Limb (tissue), 2 donors: Measurements from ENCODE around the gene RUSC2.
"Not testable (repeated sequence)": the region's sequence is repeated elsewhere in the genome, so short reads cannot be mapped to it uniquely, and the experiment has no call there.

Experiments
- DNase-seq, 2 donors: peaks; one replicate each; pipeline ENCODE4 v3.0.0-alpha.2; 2016; ENCODE audit errors: extremely low spot score in 2 of 2

The RUSC2 gene

DNA sequence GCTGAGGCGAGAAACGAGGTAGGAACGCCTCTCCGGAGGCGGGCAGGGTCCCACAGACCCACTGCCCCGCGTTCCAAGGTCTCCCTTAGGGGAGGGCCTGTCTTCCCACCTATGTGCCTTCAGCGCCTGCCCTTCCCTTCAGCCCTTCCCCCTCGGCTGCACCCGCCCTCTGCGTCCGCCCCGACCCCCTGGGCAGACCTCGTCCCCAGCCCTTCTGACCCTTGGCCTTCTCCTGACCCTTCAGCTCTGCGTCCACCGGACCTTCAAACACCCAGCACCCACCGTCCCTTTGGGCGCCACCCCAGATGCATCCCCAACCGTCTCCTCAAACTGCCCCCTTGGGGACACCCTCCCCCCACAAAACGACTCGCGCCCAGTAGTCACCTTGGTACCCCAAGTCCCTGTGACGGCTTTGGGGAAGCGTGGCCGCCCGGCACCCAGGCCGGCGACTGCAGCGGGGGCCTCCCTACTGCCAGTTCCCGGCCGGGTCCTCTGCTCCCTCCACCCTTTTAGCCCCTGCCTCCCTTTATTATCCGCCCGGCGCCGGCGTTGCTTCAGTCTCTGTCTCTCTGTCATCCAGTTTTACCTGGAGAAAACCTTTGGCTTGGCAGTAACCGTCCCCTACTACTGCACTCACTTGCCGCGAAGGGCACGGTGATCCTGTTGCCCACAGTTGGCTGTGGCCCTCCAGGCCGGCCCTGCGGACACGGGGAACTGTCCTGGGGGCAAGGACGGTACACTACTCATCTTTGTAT lies 421 bp downstream of the RUSC2 start:
- peak in 1 of 2 donors; percentile 53 for DNase-seq

DNA sequence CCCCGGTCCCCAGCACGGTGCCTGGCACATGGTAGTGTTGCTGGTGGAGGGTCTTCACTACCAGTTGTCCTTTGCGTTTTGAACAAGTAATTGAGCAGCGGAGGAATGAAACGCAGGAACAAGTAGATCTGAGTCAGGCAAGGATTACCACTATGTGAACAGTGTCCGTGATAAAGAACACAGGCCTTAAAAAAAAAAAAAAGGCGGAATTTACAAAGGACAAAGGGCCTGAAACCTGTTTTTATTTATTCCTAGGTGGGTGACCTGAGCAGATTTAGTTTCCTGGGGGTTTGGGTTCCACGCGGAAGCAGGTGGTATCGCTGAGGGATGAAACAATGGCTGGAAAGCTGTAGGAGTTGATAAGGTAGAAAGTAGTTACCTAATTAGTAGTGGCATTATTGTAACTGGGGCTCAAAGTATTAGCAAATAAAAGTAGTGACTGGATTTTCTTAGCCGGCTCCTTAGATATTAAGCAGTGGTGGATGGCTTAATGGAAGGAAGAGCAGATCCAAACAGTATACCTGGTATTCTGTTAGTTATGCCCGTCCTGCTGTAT lies 1.1 kb downstream of the RUSC2 start:
- DNase-seq, result no peak

DNA sequence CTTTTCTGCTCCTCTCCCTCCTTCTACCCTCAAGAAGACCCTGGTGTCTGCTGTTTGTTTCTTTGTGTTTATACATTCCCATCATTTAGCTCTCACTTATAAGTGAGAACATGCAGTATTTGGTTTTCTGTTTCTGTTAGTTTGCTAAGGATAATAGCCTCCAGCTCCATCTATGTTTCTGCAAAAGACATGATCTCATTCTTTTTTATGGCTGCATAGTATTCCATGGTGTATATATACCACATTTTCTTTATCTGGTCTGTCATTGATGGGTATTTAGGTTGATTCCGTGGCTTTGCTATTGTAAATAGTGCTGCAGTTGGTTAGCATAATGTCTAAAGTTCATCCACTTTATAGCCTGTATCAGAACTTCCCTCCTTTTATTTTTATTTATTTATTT lies 3.2 kb downstream of the RUSC2 start:
- DNase-seq, result not testable (repeated sequence)

DNA sequence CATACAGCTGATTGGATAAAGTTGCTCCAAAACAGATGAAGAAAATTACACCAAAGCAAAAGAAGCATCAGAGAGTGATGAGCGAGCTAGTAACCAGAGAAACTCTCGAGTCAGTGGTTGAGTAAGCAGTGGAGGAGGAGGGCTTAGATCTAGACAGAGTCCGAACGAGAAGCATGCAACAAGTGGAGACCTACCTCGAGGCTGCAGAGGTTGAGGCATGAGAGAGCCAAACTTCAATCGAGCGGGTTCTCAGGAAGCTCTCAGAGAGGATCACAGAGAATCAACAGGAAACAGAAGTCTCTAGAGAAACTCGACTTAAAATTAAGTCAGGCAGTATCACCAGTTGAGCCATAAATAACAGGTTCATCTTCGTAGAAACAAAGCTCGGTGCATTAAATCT lies 6.1 kb downstream of the RUSC2 start:
- no peak for DNase-seq

DNA sequence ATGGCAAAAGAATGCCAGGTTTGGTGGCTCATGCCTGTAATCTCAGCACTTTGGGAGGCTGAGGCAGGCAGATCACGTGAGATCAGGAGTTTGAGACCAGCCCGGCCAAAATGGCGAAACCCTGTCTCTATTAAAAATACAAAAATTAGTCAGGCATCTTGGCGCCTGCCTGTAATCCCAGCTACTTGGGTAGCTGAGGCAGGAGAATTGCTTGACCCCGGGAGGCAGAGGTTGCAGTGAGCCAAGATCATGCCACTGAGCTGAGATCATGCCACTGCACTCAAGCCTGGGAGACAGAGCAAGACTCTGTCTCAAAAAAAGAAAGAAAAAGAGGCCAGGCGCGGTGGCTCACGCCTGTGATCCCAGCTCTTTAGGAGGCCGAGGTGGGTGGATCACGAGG lies 8.3 kb downstream of the RUSC2 start:
- not testable (repeated sequence) for DNase-seq

DNA sequence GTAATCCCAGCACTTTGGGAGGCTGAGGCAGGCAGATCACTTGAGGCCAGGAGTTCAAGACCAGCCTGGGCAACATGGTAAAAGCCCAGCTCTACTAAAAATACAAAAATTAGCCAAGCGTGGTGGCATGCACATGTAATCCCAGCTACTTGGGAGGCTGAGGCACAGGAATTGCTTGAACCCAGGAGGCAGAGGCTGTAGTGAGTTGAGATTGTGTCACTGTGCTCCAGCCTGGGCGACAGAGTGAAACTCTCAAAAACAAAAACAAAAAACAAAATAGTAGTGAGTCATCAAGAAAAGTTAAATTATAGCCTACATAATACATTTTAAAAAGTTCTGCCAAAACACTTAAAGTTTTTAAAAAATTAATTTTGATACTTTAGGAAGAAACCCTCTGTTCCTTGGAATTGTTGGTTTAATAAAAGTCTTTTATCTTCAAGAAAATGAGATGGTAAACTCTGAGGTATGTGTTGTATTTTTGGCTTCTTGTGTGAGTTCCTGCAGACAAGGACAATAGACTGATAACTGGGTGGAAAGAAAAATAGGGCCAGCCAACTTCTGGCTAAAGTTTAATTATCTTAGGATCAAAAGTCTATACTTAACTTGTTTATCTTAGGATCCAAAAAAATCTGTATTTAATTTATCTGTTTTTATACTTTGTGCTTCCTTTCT lies 9.3 kb downstream of the RUSC2 start:
- DNase-seq, result no peak

DNA sequence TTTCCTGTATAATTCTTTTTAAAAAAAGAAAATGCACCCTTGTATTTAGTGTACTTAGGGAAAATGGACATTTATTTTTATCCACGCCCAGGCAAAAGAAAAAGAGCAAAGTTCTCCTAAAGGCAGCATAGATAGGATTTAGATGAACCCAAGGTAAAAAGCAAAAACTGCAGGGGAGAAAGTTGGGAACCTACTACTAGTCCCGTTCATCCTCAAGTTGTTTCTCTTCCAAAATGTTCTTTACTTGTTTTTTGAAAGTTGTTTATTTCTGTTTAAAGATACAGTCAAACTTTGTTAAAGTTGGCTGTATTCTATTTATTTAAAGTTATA lies 9.8 kb downstream of the RUSC2 start:
- no peak for DNase-seq

DNA sequence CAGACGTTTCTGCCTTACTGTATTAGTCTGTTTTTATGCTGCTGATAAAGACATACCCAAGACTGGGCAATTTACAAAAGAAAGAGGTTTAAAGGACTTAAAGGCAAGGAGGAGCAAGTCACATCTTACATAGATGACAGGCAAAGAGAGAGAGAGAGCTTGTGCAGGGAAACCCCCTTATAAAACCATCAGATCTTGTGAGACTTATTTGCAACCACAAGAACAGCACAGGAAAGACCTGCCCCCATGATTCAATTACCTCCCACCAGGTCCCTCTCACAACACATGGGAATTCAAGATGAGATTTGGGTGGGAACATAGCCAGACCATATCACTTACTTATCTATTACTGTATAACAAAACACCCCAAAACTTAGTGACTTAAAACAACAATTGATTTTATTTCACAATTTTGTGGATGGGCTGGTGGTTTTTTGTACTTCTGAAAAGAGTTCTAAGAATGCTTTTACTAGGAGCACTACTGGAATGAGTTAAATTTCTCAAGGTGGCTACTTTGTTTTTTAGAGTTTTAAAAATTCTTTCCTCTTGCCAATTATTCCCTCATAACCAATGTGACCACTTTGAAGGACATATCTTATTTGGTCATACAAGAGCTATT lies 10.3 kb downstream of the RUSC2 start:
- no peak for DNase-seq

DNA sequence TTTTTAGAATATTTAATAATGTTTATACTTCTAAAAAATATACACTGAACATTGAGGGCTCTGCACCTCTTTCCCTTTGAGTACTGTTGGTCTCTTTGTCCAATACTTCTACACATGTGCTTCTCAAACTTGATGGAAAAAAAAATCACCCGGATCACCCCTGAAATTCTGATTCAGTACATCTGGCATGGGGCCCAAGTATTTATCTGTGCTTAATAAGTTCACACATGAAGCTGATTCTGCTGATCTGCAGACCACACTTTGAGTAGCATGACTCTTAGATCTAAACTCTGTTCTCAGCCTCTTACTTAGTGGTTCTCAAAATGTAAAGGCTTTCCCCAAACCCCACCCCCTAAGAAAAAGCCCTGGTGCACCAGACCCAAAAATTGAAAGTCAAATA lies 12.0 kb downstream of the RUSC2 start:
- no peak for DNase-seq

DNA sequence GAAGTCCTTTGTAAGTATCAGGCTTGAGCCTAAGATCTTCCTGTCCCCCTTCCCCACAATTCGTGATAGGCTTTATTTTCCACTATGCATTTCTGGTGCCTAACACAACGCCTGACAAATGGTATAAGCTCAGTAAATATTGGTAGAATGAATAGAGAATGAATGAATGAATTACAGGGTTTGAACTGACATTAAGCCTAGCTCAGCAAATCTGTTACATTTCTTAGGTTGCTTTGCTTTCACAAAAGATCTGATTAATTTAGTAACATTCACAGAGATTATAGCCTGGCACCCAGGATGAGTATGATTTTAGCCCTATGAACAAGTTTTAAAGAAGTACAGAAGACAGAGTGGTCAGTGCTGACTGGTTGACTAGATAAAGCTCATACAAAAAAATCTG lies 16.4 kb downstream of the RUSC2 start:
- no peak for DNase-seq

DNA sequence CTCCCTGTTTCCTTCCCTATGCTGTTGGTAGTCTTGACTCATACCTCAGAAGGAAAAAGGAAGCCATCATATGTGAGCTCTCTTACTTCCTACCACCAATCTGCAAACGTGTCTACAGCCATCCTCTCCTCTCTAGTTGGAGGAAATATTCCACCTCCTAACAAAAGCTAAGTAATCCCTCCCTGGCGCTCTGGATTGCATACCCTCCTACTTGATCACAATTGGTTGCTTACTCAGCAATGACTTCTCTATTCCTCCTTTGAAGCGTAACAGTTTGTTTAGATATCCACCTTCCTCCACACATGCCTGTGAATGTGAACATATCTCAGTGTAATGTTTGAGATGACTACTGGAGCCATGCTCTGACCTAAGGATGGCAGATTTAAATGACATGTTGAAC lies 18.2 kb downstream of the RUSC2 start:
- DNase-seq, result no peak

DNA sequence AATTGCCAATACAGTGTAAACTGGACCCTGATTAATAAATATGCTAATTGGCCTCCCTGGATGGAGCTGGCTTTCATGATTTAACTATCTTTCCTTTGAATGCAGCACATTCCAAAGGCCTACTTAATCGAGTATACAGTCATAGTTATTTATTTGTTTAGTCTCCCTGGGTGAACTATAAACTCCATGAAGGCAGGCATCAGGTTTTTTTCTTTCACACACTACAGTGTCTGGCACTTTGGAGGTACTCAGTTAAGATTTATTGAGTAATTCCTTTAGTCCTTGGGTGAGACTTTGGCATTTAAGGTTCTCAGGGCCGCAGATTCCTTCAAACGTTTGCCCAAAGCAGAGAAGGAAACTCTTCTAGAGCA lies 20.5 kb downstream of the RUSC2 start:
- DNase-seq, result no peak

DNA sequence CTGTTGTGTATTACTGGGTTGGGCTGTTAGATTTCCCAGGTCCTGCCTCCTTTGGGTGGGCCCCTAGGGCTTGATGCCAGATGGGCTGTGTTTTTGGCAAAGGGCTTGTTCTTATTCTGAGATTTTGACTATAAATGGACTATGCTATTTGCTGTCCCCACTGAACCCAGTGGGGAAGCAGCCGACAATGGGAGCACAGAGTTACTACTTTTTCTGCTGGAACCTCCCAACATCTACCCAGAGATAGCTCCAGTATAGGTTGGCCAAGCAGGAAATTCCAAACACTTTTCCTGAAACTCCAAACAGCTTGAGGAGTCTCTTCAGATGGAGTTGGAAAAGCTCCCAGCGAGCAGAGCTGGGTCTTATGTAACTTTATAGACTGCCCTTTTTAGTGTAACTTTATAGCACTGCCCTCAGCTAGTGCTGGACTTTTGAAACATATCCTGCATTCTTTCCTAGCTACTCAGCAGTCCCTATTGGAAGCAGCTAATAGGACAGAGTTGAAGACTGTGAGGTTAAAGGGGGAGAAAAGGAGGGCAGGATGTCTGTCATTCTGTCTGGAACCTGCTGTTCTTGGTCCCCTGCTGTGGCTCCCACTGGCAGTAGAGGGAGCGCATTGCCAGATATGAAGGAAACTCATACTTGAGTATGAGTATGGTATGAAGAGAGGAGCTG lies 21.0 kb downstream of the RUSC2 start:
- DNase-seq, result peak; percentile 84 to 89

DNA sequence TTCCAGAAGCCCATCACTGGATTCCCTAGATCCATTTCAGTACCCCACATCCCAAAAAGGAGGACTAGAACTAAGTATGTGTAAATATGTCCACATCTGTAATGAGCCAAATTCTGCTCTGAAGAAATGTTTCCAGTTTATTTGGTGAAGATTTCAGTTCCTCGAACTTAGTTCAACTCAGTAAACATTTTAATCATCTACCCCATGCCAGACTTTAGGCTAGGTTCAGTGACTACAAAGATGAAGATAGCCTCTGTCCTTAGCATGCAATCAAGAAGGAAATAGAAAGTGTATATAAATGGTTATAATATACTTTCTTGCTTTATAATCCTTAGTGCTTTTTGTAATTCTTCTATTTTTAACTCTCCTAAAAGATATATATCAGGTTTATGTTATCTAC lies 21.5 kb downstream of the RUSC2 start:
- no peak for DNase-seq

DNA sequence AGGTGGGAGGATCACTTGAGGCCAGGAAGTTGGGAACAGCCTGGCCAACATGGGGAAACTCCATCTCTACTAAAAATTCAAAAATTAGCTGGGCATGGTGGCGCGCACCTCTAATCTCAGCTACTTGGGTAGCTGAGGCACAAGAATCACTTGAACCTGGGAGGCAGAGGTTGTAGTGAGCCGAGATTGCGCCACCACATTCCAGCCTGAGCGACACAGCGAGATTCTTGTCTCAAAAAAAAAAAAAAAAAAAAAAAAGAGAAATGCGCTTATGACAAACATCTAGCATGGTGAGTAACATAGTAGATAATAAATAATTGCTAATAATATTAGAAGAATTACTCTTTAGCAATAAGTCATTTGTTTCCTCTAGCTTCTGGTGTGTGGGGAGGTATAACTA lies 25.9 kb downstream of the RUSC2 start:
- no peak for DNase-seq

DNA sequence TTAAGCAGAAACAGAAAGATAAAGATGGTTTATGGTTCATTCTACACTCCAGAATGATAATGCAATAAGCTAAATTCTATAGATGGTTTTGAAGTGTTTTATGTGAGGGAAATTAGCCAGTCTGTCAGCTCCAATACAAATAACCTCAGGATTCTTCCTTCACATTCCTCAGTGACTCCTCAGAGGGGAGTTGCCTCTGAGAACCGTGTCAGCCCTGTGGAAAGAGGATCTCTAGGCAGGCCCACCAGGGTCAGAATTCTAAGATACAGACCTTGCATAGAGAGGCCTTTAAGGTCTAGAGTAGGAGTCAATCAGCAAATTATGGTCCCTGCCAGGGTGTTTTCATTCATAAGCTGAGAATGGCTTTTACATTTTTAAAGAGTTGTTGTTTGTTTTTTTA lies 26.6 kb downstream of the RUSC2 start:
- peak in 1 of 2 donors; percentile 13 for DNase-seq

DNA sequence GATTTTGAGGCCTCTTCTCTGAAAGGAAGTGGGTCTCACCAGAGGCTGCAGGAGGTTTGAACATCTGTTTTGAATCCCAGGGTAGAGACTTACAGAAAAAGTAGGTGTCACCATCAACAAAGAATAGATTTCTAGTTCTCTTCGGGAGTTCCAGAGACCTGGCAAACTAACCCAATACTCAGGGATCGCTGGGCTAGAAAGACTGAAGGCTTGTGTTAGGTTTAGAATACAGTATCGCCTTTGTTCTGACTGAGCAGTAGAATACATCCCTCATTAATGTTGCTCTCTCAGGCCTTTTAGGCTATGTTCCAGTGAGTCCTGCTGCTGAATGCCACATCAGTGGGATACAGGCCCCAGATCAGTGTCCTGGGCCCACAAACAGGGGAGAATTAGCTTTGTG lies 27.2 kb downstream of the RUSC2 start:
- DNase-seq, result peak in 1 of 2 donors; percentile 45

DNA sequence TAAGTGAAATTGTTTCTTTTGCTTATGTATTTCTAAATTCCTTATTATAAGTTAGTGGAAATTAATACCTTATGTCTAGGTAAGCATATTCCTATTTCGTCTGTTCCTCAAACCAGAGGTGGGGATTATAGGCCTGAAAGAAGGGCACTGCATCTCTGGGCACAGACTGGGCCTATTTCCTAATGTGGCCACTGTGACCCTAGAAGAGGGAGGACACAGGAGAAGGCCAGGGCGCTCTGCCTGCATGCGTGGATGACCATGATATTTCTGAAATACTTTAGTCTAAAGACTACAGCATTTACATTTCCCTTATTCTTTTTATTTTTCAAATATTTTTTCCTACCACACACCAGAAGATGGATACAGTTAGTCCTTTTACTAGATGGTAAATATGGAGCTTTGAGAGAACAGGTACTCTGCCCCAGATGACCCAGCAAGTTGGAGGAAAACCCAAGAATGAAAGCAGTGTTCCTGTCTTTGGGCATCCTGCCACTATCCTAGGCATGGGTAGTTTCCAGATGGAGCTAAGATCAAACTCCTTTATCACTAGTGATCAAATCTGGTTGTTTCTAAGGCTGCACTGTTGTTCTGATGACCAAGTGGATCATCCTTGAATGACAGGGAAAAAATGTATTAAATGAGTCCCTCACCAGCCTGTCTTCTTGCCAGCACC lies 27.8 kb downstream of the RUSC2 start:
- DNase-seq, result no peak

DNA sequence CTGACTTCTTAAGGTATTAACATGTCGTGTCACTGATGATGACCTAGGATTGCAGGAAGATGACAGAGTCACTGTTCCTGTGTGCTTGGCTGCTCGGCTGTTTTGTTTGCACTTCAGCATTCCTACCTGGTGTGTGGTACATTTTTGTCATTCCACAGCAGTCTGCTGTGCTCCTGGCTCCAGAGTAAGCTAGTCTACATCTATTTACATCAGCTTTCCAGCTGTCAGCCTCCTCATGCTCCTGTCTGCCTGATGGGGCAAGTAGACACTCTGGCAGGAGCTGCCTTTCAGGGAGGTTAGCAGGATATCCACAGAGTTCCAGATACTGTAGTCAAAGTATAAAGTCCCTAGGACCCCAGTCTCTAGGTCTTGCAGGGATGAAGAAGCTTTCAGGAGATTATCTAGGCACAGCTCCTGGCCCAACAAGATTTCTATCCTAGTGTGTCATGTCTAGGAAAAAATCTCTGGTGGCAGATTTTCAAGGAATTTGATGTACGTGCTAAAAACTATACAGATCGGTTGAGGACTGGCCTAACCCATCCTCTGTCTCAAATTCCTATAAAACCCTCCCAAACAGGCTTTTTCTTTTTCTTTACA lies 28.4 kb downstream of the RUSC2 start:
- DNase-seq, result peak; percentile 21 to 44

DNA sequence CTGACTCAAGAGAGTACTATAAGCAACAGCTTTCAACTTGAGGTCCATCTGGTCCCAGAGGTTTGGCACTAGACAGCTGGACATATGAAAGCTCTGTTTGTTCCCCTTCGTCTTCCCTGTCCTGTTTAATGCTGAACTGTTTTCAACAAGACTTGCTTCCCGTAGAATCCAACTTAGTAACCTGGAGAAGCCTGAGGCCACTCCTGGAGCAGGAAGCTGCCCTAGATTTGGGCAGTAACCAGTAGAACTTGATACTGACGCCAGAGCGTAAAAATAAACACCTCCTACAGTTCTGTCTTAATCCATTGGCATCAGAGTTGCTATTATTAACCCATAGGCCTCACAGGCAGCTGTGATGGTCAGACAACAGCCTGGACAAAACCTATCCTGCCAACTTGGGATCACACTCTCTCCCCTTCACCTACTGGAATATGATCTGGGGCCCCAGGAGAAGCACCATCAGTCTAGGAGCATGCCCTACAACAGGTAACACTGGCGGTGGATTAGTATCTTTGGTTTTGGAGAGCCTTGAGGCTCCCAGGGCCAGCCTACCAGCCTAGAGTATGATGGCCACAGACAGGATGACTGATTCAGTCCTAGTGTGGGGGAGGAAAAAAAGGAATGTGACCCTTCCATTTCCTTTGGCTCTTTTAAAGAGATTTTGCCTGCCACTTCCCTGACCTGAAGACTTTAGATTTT lies 29.2 kb downstream of the RUSC2 start:
- DNase-seq, result peak in 1 of 2 donors; percentile 18
